Activated naive CD8-positive, alpha-beta T cell treated with anti-CD3 and anti-CD28 coated beads, Interleukin-2, amount 50 U/mL, for 24 hours (primary cell): ENCODE results near the gene AGPAT1.
"Not testable (repeated sequence)": the region's sequence is repeated elsewhere in the genome, so short reads cannot be mapped to it uniquely, and the experiment has no call there.

ENCODE experiments used
- ATAC-seq: fragments of 150-1000 bp; cut with Tn5 transposase; one replicate; pipeline ENCODE4 v1.10.0; 2021
- DNase-seq: peaks from one replicate; pipeline ENCODE4 v3.0.0; 2021
- H3K27ac Mint-ChIP-seq: one replicate; pipeline ENCODE4 v1.8.0; 2021; ENCODE audit warnings: mild to moderate bottlenecking, mixed read lengths
- H3K27me3 Mint-ChIP-seq: one replicate; pipeline ENCODE4 v1.8.0; 2021; ENCODE audit warnings: mixed read lengths
- H3K36me3 Mint-ChIP-seq: one replicate; pipeline ENCODE4 v1.8.0; 2021; ENCODE audit warnings: low read depth, mixed read lengths
- H3K4me1 Mint-ChIP-seq: one replicate; pipeline ENCODE4 v1.8.0; 2021; ENCODE audit warnings: mixed read lengths
- H3K4me3 Mint-ChIP-seq: one replicate; pipeline ENCODE4 v1.8.0; 2021; ENCODE audit warnings: mild to moderate bottlenecking, moderate library complexity, mixed read lengths
- H3K9me3 Mint-ChIP-seq: one replicate; pipeline ENCODE4 v1.8.0; 2021; ENCODE audit warnings: mixed read lengths

Gene AGPAT1

DNA sequence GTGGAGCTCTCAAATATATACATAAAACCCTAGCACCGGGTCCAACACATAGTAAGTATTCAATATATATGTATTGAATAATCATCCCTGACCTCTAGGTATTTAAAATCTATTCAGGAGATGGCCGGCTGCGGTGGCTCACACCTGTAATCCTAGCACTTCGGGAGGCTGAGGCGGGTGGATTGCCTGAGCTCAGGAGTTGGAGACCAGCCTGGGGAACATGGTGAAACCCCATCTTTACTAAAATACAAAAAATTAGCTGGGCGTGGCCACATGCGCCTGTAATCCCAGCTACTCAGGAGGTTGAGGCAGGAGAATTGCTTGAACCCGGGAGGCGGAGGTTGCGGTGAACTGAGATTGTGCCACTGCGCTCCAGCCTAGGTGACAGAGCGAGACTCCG is 17.2 kb upstream of the AGPAT1 start:
- Mint-ChIP-seq H3K4me3 (peak overlapping the region; percentile 88), H3K27ac (peak overlapping the region; percentile 94), H3K4me1 (peaks cover 60% of the 10 kb centered on the region)
- not testable (repeated sequence) for DNase-seq, H3K9me3 Mint-ChIP-seq, H3K36me3 Mint-ChIP-seq, ATAC-seq, H3K27me3 Mint-ChIP-seq

DNA sequence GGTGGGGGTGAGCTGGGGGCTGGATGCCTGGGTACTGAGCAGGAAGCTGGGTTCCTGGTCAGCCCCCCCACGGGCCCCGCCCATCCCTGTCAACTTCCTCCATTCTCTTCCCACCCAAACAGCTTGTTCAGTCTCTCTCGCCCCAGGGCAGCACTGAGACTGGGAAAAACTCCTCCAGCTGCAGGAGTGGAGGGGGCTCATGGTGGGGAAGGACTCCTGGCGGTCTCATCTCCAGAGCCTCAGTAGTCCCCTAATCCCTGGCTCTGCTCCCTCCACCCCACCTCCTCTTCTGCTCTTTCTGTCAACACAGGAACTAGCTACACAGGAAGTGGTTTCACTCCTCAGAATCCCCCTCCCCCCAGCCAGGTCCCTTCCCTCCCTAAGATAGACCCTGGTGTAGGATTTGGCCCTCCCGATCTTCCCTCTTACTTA is 16.7 kb upstream of the AGPAT1 start, which contains the start of gene GPSM3:
GPSM3 (minus strand) TSS at position 36 of the 432 bp plus-strand sequence. CDS start 130 bp downstream, outside the sequence.
- peaks cover 65% of the 10 kb centered on the region for H3K4me1 Mint-ChIP-seq
- H3K4me3 Mint-ChIP-seq = peak within 1 kb of the TSS; percentile 88
- ATAC-seq (no peak), DNase-seq (peak; percentile 57)
- no peaks in the 10 kb centered on the region for H3K27me3 Mint-ChIP-seq
- peak within 1 kb of the TSS; percentile 94 for H3K27ac Mint-ChIP-seq
- no peaks in the 10 kb centered on the region for H3K9me3 Mint-ChIP-seq
- H3K36me3 Mint-ChIP-seq = peaks cover 8% of the 10 kb centered on the region

DNA sequence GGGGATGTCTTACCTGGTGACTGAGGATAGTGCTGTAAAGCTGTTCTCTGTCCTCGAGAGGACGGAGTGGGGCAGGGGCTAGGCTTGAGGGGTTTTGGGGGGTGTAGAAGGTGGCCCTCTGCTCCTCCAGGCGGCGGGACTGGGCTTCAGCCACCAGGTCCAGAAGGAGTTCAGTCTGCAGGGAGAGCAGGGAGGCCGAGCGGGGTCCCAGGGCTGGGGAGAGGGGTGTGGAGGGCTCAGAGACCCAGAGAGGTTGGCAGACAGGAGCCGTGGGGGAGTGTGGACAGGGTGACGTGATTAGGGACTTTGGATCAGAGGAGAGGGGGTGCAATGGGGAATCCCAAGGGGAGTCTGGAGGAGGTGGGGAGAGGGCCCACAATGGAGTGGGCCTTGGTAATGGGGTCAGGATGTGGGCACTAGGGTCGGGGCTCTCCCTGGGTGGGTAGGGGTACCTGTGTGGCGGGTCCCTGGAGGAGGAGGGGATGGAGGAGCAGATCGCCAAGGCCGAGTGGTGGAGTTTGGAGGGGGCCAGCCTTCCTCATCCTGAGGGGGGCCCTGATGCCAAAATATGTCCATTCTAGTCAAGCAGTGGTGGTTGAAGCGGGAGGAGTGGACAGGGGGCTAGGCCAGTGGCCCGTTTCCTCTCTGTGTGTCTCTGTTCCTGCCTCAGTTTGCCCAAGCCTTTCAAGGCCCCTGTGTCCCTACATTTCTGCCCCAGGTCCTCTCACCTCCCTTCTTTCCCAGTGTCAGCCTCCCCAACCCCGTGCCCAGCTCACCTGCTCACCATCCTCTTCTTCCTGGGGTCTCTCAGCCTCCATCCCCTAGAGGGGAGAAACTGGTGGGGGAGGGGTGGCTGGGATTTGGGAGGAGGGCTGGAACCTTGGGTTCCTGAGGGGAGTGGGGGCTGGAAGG is 16.1 kb upstream of the AGPAT1 start:
- Mint-ChIP-seq H3K27ac (peak overlapping the region; percentile 94), H3K9me3 (no peaks in the 10 kb centered on the region)

DNA sequence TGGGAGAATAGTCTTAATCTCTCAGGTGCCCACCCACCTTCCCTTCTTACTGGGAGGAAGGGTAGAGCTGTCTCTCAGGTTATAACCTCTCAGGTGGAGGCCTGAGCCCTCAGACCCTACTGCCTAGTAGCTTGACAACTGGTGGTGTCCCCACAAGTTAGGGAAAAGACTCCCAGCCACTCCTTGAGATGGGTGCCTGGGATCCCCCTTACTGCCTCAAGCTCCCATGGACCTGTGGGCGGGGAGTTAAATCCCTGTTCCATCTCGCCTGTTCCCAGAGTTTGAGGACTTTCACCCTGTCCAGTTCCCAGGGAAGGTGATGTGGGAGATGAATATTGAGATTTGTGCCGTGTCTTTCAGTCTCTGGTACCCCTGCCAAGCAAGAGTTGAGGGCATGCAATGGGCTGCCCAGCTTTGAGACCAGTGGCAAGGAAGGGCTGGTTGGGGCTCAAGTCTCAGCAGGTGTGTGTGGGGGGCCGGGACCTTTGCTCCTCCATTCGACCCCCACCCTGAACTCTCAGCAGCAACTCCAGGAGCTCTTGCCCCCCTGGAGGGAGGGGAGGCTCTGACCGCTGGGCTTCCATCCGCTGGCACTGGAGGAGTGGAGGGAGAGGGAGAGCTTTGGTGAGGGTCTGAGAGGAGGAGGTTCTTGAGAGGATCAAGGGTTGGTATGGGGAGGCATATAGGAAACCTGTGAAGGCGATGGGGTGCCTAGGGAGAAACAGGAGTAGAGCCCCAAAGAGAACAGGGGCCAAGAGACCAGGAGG is 15.2 kb upstream of the AGPAT1 start:
- H3K27ac Mint-ChIP-seq = peak overlapping the region; percentile 94
- no peak for ATAC-seq
- H3K4me3 Mint-ChIP-seq = peak overlapping the region; percentile 88
- H3K9me3 Mint-ChIP-seq = no peaks in the 10 kb centered on the region
- peaks cover 22% of the 10 kb centered on the region for H3K36me3 Mint-ChIP-seq
- no peaks in the 10 kb centered on the region for H3K27me3 Mint-ChIP-seq
- DNase-seq = no peak
- peaks cover 71% of the 10 kb centered on the region for H3K4me1 Mint-ChIP-seq

More for the DNA sequence above, 16.1 kb upstream of the AGPAT1 start:
- ATAC-seq (no peak), DNase-seq (no peak)
- H3K4me3 Mint-ChIP-seq = peak overlapping the region; percentile 88
- peaks cover 13% of the 10 kb centered on the region for H3K36me3 Mint-ChIP-seq
- no peaks in the 10 kb centered on the region for H3K27me3 Mint-ChIP-seq
- peaks cover 70% of the 10 kb centered on the region for H3K4me1 Mint-ChIP-seq

DNA sequence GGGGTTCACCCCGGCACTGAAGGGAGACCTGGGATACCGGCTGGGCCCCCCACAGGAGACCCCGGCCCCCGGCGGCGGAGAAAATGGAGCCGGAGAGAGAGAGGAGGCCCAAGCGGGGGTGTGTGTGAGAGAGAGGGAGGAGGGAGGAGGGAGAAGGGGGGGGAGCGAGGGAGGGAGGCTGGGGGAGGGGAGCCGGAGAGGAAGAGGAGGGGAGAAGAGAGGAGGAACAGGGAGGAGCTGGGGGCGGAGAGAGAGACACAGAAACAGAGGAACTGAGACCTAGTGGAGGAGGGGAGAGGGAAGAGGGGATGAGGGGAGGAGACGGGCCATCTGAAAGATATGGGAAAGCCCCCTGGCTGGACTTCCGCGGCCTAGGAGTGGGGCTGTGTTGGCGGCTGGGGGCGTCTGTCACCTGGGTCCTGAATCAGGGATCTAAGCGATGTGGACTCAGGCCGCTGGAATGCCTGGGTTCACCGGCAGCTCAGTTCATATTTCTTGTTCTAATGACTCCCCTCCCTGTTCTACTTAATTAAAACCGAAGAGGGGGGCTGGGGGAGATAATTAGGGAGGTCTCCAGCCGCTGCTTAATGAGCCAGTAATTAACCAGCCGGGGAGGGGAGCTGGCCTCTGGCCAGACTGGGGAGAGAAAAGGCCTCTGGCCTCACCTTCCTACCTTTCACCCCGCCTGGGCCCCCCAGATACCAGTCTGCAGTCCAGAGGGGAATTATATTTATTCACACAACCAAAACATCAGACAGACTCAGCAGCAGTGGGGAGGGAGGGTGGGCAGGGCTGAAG is 14.4 kb upstream of the AGPAT1 start, which contains the start of gene PBX2:
PBX2 (minus strand) TSS at position 149 of the 798 bp plus-strand sequence. CDS start 287 bp downstream, outside the sequence.
- Mint-ChIP-seq H3K36me3 (peaks cover 29% of the 10 kb centered on the region), H3K4me3 (peak within 1 kb of the TSS; percentile 88), H3K9me3 (no peaks in the 10 kb centered on the region), H3K4me1 (peaks cover 77% of the 10 kb centered on the region), H3K27me3 (no peaks in the 10 kb centered on the region), H3K27ac (peak within 1 kb of the TSS; percentile 94)
- DNase-seq (peak; percentile 87), ATAC-seq (peak; percentile 56)

DNA sequence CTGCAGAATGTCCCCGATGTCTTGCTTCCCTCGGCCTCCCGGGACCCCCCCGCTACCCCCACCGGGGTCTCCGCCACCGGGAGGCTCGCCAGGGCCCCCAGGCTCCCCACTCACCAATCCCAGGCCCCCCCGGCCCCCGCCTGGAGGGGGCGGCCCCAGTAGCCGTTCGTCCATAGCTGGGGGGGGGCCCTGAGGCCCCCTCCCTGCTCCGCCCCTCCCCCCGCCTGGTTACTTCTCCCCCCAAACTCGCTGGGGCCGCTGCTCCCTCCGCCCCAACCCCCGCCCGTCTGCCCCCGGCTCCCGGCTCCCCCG is 13.8 kb upstream of the AGPAT1 start:
- peaks cover 29% of the 10 kb centered on the region for H3K36me3 Mint-ChIP-seq
- no peak for DNase-seq
- ATAC-seq = no peak
- peak overlapping the region; percentile 88 for H3K4me3 Mint-ChIP-seq
- no peaks in the 10 kb centered on the region for H3K27me3 Mint-ChIP-seq
- no peaks in the 10 kb centered on the region for H3K9me3 Mint-ChIP-seq
- peaks cover 73% of the 10 kb centered on the region for H3K4me1 Mint-ChIP-seq
- peak overlapping the region; percentile 90 for H3K27ac Mint-ChIP-seq

DNA sequence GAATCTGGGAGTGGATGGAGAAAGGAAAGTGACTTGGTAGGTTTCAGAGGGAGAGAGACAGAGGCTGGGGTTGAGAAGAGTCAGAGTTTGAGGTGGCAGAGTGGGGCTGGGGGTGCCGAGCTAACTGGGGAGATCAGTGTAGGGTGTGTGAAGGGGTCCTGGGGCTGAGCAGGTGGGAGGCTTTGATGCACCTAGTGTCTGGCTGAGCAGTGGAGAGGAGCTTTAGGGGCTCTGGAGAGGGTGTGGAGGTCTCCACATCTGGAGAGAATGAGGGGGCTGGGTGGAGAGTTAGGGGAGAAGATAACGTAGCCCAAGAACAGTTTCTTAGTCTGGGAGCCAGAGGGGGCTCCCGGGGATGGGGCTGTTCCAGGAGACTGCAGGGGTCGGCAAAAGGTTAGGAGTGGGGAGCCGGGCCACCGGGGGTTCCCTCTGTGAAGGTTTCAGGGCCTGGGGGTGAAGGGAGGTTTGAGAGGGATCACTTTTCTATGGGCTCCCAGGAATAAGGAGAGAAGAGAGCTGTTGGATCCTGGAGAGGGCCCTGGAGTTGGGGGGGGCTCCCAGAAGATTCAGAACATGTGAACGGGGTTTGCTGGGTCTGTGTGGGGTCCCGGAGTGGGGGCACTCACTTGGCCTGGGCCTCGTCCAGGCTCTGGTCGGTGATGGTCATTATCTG is 13.3 kb upstream of the AGPAT1 start:
- ATAC-seq (no peak), DNase-seq (no peak)
- Mint-ChIP-seq H3K4me3 (peak overlapping the region; percentile 87), H3K36me3 (peaks cover 29% of the 10 kb centered on the region), H3K27me3 (no peaks in the 10 kb centered on the region), H3K27ac (peak overlapping the region; percentile 90), H3K4me1 (peaks cover 68% of the 10 kb centered on the region), H3K9me3 (no peaks in the 10 kb centered on the region)

DNA sequence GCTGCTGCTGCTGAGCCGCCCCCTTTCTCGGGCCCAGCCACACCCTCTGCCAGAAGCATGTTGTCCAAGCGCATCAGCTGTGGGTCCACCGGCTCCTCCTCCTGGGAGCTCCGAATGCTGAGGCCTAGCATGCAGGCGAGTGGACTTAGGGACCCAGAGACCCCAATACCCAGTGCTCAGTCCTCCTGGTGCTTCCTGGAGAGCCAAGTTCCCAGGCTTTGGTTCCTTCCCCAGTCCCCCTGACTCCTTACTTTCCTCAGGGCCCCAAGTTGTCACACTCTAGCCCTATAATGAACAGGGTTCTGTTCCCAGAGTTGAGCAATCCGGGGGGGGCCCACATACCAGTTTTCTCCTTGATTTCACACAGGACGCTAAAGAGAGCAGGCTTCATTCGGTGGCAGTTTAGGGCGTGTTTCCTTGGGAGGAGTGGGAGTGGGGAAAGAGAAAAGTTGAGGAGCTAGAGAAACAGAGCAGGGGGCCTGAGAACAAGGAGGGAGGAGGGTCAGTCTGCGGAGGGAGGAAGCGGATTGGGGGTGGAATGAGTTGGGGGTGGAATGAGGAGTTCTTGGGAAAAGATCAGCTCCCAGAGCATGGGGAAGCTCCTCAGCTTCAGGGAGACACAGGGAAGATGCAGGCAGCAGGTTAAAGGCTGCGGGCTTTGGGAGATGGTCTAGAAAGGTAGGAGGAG is 12.6 kb upstream of the AGPAT1 start:
- Mint-ChIP-seq H3K27ac (peak overlapping the region; percentile 90), H3K4me1 (peaks cover 61% of the 10 kb centered on the region), H3K27me3 (no peaks in the 10 kb centered on the region), H3K9me3 (no peaks in the 10 kb centered on the region), H3K36me3 (peaks cover 29% of the 10 kb centered on the region), H3K4me3 (peak overlapping the region; percentile 87)
- ATAC-seq = no peak
- no peak for DNase-seq

DNA sequence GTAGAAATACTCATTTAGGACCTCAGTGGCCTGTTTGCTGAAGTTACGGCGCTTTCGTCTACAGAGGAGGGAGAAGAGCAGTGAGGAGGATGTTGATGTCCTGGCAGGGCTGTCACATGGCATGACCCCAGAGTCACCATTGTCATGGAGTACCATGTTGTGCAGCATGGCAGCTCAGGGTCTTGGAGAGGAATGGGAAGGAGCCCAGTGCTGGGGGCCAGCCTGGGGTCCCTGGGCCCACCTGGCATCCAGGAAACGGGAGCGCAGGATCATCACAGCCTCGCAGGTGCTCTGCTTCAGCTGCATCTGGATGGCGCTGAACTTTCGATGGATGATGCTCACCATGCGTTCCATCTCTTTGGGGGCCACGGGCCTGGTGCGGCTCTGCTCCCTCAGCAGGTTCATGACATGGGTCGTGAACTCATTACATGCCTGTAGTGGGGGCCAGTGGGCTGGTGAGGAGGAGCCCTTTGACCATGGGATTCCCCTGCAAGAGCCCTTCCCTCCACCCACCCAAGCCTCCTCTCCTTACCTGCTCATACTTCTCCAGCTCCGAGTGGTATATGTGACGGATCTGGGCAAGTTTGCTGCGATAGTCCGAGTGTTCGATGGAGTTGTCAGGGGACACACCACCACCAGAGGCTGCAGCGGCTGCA is 12.0 kb upstream of the AGPAT1 start:
- not testable (repeated sequence) for H3K9me3 Mint-ChIP-seq
- H3K36me3 Mint-ChIP-seq = peaks cover 29% of the 10 kb centered on the region

DNA sequence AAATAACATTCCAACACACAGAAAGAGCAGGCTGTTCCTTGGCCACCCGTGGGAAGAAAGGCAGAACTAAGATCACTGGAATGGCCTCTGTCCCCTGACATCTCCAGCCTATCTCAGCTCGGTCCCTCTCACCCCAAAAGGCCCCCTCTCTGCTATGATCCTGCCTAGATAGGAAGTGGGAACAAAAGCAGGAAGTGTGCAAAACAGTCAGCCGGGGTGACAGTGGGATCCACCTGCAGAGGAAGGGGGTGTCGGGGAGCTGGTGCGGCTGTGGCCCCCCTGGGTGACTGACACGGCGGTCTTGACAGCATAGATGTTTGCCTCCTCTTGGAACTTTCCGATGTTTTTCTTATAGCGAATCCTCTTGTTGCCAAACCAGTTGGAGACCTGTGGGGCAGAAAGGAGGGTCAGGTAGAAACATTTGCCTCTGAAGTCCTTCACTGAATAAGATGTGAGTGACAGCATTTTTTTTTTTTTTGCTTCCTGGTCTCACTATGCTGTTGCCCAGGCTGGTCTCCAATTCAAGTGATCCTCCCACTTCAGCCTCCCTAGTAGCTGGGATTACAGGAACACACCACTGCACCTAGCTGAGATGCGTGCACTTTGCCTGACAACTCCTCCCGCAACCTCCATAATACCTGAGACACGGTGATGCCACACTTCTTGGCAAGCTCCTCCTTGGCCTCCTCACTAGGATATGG is 11.3 kb upstream of the AGPAT1 start:
- Mint-ChIP-seq H3K27ac (peak overlapping the region; percentile 87), H3K4me1 (peaks cover 62% of the 10 kb centered on the region), H3K36me3 (peaks cover 32% of the 10 kb centered on the region), H3K4me3 (peak overlapping the region; percentile 50), H3K27me3 (no peaks in the 10 kb centered on the region), H3K9me3 (no peaks in the 10 kb centered on the region)
- DNase-seq = no peak
- no peak for ATAC-seq

More for the DNA sequence above, 12.0 kb upstream of the AGPAT1 start:
- H3K4me3 Mint-ChIP-seq = peak overlapping the region; percentile 50
- not testable (repeated sequence) for H3K27me3 Mint-ChIP-seq, DNase-seq, ATAC-seq
- H3K4me1 Mint-ChIP-seq = peaks cover 61% of the 10 kb centered on the region
- peak overlapping the region; percentile 87 for H3K27ac Mint-ChIP-seq

DNA sequence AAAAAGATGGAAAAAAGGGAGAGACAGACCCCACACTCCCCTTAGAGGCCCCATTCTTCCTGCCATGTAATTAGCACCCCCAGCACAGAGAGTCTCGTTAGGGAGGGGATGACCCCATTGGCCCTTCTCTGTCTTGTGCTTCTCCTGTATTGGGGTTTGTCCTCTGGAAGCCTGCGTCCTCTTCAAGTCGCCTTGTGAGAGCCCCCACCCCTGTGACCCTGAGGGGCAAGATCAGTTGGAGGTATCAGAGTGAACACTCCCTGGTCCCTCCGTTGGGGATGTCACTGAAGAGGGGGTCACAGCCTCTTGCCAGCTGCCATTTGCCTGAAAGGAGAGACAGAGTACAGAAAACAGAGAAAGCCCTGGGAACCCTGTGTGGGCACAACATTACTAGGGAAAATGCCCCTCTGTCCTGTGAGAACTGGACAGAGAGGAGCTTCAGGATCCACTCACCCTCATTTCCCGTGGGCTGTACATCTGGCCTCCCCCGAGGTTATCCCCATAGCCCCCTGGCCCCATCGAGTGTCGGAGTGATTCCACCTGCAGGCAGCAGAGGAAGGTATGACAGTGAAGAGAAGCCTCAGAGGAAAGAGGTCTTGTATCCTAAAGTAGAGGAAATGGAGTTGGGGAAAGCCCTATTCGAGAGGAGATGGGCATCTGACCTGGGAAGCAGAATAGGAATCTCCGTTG is 10.4 kb upstream of the AGPAT1 start:
- peak overlapping the region; percentile 87 for H3K27ac Mint-ChIP-seq
- peaks cover 32% of the 10 kb centered on the region for H3K36me3 Mint-ChIP-seq
- not testable (repeated sequence) for DNase-seq, H3K9me3 Mint-ChIP-seq, H3K27me3 Mint-ChIP-seq
- peak; percentile 1 for ATAC-seq
- peaks cover 60% of the 10 kb centered on the region for H3K4me1 Mint-ChIP-seq
- H3K4me3 Mint-ChIP-seq = peak overlapping the region; percentile 42

DNA sequence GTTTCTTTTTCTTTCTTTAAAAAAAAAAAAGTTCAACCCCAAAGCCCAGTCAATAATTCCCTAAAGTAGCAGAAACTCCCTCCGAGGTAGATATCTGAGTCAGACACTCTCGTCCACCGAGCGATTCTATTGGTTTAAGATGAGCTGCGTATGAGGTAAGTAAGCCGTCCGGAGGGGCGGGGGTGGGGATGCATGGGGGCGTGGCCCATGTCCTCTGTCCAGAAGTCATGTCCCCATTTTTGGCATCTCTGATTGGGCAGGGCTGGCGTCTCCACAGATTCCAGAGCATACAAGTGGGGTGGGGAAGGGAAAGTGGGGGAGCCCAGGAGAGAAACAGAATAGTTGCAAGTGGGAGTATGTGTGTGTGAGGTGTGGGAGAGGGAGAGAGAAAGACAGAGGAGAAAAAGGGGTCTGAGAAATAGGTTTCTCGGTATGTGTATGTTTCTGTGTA is 9.8 kb upstream of the AGPAT1 start:
- peak overlapping the region; percentile 42 for H3K4me3 Mint-ChIP-seq
- H3K36me3 Mint-ChIP-seq = peaks cover 36% of the 10 kb centered on the region
- peaks cover 57% of the 10 kb centered on the region for H3K4me1 Mint-ChIP-seq
- H3K9me3 Mint-ChIP-seq, H3K27me3 Mint-ChIP-seq: not testable (repeated sequence)
- DNase-seq = peak; percentile 50
- peak; percentile 50 for ATAC-seq
- peak overlapping the region; percentile 87 for H3K27ac Mint-ChIP-seq
